OCI-M2 (cell line): Measurements from ENCODE around the gene SNX7.

Experiments
- DNase-seq: peaks from one replicate; lab custom pipeline; 2025; ENCODE audit not compliant: unreplicated experiment; lab: John Stamatoyannopoulos, UW

SNX7 gene

GRCh38 chr1:98696077-98696476 is 34.6 kb downstream of the SNX7 start:
- no peak for DNase-seq

- DNase-seq, result no peak
Observed at GRCh38 chr1:98697781-98698180, 36.3 kb downstream of the SNX7 start.

DNA sequence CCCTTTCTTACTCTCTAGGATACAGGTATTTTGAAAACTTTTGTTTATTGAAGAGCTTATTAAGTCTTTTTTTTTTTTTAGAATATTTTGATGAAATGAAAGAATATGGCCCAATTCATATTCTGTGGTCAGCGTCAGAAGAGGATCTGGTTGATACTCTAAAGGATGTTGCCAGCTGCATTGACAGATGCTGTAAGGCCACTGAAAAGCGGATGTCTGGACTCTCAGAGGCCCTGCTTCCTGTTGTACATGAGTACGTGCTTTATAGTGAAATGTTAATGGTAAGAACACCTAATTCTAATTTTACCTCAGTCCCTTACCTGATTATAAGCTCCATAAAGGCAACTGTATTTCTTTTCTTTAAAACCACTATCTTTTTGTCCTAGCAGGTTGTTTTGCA is 37.1 kb downstream of the SNX7 start:
- no peak for DNase-seq

- no peak for DNase-seq
Observed at GRCh38 chr1:98700228-98700627, 38.7 kb downstream of the SNX7 start.

DNA sequence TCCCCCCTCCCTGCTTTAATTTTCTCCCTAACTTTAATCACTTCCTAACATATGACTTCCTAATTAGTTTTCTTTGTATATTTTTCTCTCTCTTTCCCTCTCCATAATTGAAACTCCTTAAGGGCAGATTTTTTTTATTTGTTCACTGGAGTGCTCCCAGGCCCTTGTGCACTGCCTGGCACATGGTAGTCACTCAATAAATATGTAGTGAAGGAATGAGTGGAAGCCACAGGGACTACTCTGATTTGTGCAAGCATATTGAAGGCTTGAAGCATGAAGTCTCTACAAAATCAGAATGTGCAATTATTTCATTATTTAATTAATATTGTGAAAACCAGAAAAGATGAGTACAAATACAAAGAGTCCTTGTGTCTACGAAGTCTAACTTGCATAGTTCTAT is 41.5 kb downstream of the SNX7 start:
- no peak for DNase-seq

- no peak for DNase-seq
Observed at GRCh38 chr1:98704474-98704873, 43.0 kb downstream of the SNX7 start.

DNA sequence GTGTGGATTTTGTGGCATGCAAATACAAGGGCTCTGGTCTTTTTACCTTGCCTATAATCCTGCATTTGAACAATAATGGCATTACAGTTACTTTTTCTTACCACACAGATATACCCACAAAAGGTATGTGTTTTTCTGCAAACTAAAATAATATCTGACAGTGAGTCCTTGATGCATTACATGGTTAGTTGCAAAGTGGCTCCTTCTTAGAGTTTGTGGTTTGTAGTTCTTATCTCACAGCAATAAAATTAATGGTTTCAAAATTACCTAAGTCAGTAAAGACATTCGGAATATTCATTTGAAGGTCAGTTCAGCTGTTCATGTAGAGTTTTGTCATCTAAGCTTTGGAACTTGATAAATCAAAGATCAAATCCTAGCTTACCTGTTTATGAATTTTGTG is 43.5 kb downstream of the SNX7 start:
- no peak for DNase-seq

DNA sequence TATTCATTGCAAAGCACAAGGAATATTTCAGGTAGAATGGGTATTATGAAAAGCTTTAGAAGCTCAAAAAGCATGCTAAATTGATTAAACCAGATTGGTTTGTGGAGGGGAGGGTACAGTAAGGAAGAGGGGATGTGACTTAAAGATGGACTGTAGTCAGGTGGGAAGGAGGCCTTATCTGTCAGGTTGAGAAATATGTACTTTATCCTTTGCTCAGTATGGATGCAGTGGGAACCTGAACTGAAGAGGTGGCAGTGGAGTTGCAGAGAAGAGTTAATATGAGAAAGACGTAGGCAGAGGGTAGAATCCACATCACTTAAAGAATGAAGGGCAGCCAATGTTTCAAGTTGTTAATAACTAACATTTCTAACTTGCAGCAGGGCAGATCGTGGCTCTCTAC is 44.1 kb downstream of the SNX7 start:
- DNase-seq, result no peak

DNA sequence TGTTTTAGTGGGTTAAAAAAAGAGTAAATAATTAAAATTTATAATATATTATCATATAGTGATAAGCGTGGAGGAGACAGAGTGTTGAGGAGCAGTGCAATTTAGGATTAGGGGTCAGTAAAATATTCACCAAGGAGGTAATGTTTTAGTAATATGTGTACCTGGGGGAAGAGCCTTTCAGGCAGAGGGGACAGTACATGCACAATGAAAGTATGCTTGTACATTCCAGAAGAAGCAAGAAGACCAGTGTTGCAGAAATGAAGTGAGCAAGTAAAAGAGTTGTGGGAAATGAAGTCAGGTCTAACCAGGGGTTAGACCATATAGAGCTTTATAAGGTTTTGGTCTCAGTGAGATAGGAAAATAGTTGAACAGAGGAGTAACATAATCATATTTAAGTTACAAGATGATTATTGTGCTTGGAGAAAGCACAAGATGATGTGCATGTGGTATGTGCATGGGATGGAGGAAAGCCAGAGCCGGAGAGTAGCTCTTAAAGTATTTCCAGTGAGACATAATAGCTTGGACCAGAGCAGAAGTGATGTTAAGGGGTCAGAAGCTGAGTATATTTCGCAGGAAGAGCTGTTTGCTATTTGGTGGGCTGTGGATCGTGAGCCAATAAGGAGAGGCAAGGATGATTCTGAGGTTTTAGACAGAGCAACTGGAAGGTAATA is 44.8 kb downstream of the SNX7 start:
- DNase-seq, result no peak

- DNase-seq, result no peak
Observed at GRCh38 chr1:98707556-98707955, 46.0 kb downstream of the SNX7 start.

DNA sequence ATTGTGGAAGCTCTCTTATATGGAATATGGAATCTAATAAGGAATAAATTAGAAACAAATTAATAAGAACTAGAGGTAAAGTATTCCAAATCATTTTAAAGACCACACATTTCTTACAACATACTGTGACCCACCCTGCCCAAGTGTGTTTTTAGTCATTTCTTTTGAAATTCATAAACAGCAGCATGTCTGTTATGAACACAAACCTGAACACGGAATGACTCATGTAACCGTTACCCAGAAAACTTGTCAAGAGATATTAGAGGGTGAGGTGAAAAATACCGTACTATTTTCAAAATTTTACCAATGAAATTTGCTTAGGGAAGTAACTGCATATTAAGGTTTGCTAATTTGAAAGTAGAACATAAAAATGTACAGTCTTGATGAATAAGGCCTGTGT is 48.4 kb downstream of the SNX7 start:
- no peak for DNase-seq

DNA sequence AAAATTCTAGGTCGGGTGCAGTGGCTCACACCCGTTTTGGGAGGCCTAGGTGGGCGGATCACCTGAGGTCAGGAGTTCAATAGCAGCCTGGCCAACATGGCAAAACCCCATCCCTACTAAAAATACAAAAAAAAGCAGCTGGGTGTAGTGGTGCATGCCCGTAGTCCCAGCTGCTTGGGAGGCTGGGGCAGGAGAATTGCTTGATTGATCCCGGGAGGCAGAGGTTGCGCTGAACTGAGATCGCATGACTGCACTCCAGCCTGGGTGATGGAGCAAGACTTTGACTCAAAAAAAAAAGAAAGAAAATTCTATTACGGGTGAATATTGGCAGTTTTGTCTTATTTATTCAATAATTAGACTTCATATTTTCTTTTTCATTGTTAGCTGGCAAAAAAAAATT is 62.1 kb downstream of the SNX7 start:
- DNase-seq, result no peak

DNA sequence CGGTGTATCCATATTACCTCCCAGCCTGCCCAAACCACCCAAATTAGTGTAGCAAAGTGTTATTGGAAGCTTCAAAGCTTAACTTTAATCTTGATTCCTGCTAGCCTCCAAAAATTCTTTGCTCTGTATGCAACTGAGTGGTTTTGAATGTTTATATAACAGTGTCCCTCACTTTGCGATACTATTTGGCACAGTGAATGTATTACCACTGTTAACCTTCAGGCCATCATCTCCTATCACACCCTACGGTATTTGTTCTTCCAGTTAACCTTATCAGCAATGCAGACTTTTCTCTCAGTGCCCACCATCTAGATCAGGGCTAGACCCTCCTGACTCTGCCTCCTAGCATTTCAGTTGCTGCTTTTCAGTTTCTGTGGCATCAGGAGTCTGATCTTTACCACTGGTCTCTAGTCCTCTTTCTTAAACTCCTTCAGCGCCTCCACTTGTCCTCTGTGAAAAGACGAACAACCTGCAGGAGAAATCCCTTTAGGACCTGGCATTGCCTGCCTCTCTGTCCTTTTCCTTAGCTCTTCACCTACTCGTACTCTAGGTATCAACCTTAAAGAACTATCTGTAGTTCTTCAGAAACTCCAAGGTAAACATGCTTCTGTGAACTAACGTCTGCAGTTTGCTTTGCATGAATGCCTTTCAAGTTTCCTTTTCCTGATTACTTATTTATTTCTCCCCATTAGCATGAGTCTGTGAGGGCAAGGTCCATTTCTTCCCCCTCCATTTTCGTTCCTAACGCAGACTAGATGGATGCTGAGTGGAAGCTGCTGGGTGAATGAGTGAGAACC is 71.7 kb downstream of the SNX7 start:
- DNase-seq, result no peak

DNA sequence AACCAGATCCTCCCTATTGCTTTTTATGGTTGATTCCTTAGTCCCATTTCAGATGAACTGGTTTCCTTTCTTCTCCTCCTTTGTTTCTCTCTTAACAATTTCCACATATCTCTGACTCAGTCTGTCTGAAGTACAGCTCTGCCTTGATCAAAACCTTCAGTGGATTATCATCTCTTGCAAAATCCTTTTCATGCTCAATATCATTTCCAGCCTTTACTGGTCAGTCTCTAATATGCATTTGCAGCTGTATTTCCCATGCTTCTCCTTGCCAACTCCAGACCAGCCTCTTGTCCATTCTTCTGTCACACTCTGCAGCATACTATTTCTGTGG is 72.2 kb downstream of the SNX7 start:
- DNase-seq, result no peak

GRCh38 chr1:98735756-98736155 is 74.2 kb downstream of the SNX7 start:
- no peak for DNase-seq

- DNase-seq, result no peak
Observed at GRCh38 chr1:98737835-98738234, 76.3 kb downstream of the SNX7 start.

GRCh38 chr1:98739762-98740161 is 78.2 kb downstream of the SNX7 start:
- no peak for DNase-seq

DNA sequence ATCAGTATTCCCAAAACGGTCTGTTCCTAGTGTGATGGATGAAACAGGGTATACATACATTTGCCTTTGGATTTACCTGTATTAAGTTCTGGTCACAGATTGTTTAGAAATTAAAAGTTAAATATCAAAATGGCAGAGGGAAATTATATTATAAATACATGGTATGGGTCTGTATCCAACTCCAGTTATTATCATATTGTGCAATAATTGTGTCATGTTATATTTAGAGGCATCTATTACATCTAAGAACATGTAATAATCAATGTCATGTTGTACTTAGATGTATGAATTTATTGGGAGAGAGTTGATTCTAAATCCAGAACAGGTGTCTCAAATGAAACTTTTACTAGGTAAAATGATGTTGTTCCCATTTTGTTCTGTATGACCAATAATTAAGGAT is 79.6 kb downstream of the SNX7 start:
- no peak for DNase-seq

DNA sequence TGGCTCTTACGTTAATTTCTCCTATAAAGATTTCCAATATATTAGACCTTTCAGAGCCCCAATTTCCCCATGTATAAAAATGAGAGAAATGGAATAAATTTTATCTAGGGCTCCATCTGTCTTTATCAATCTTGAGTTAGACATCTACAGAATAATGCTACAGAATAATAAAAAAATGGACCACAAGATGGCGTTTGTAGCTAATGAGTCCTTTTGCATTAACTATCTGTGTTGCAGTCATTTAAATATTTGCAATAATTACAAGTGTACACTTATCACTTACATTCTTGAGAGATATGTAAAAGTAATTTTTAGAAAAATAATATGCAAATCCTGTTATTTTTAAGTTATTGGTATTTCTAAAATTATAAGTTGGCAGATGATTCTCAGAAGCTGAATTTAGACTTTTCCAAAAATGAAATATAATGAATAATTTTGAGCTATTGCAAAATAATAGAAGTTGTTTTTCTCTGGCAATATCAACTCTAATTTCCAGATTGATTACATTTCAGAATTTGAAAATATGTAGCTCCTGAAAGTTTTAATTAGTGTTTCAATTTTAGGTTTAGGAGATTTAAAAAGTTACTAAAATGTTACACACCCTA is 87.7 kb downstream of the SNX7 start:
- DNase-seq, result no peak

DNA sequence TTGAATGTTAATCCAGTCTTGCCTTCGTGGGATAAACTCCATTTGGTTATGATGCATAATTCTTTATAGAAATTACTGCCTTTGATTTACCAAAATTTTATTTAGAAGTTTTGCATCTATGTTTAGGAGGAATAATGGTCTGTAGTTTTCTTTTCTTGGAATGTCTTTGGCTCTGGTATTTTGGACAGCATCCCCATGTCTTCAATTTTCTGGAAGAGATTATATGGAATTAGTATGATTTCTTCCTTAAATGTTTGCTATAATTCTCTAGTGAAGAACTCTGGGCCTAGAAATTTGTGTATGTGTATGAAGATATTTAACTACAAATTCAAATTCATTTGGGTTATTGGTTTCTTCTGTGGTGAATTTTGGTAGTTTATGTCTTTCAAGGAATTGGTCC is 92.7 kb downstream of the SNX7 start:
- no peak for DNase-seq

GRCh38 chr1:98761219-98761865 is 99.8 kb downstream of the SNX7 start:
- no peak for DNase-seq
